ENCODE data around the gene BICDL2. TPM values are rescaled to one million over a fixed set of nuclear protein-coding genes. Genes with fewer than 3 reads are reported as not detected.

BICDL2 gene
- total and polyA plus RNA-seq, 9 of the 15 experiments (the other 6 are each of a cell fraction or from before 2014, with no cell fraction given), result 0.09 to 0.28 (median 0.09) TPM; not detected in 6

DNA sequence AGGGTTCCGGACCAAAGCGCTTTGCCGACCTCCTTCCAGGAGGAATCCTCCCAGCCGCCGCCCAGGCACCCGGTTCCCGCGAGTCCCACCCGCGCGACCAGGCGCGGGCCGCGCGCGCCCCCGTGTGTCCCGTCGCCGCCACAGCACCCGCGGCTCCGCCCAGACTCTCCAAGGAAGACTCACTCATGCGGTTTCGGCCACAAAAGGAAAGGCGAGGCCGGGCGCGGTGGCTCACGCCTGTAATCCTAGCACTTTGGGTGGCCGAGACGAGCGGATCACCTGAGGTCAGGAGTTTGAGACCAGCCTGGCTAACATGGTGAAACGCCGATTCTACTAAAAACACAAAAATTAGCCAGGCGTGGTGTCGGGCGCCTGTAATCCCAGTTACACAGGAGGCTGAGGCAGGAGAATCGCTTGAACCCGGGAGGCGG is 53.0 kb downstream of the BICDL2 start (continued):
- TF ChIP-seq, protein P1, sequence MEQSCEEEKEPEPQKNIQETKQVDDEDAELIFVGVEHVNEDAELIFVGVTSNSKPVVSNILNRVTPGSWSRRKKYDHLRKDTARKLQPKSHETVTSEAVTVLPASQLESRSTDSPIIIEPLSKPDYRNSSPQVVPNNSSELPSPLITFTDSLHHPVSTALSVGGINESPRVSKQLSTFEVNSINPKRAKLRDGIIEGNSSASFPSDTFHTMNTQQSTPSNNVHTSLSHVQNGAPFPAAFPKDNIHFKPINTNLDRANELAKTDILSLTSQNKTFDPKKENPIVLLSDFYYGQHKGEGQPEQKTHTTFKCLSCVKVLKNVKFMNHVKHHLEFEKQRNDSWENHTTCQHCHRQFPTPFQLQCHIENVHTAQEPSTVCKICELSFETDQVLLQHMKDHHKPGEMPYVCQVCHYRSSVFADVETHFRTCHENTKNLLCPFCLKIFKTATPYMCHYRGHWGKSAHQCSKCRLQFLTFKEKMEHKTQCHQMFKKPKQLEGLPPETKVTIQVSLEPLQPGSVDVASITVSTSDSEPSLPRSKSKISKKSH (CRISPR knock-in tag; IDR thresholded peaks at IDR 0.05), result no peak
- peak; percentile 67; the same call in 1 of the 2 replicates for TF ChIP-seq DPF2 (IDR thresholded peaks at IDR 0.05)
- TF ChIP-seq ZNF174 (CRISPR knock-in tag; IDR thresholded peaks at IDR 0.05), result no peak
- TF ChIP-seq RBM14 (IDR thresholded peaks at IDR 0.05; ENCODE audit: borderline replicate concordance, insufficient read depth, low read depth, low read length), result no peak
- no peak for TF ChIP-seq FOS (IDR thresholded peaks at IDR 0.05; ENCODE audit: extremely low read depth, insufficient read length)
- TF ChIP-seq L3MBTL2 (IDR thresholded peaks at IDR 0.05), result peak; percentile 88
- TF ChIP-seq WHSC1 (IDR thresholded peaks at IDR 0.05; ENCODE audit: low read length), result no peak
- no peak for TF ChIP-seq KLF13 (tag; IDR thresholded peaks at IDR 0.05; ENCODE audit: borderline replicate concordance, low read depth)
- no peak; the same call in 1 of the 2 replicates for TF ChIP-seq TEAD4 (IDR thresholded peaks at IDR 0.05; ENCODE audit: low read length)
- TF ChIP-seq TEAD4 (CRISPR knock-in tag; IDR thresholded peaks at IDR 0.05; ENCODE audit: borderline replicate concordance), result no peak
- TF ChIP-seq RBBP5 (IDR thresholded peaks at IDR 0.05; ENCODE audit: borderline replicate concordance, insufficient read depth, low read length, poor library complexity, severe bottlenecking), result no peak
- TF ChIP-seq, protein P2, sequence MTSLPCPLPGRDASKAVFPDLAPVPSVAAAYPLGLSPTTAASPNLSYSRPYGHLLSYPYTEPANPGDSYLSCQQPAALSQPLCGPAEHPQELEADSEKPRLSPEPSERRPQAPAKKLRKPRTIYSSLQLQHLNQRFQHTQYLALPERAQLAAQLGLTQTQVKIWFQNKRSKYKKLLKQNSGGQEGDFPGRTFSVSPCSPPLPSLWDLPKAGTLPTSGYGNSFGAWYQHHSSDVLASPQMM (CRISPR knock-in tag; IDR thresholded peaks at IDR 0.05), result no peak
- TF ChIP-seq GTF2A2 (tag; IDR thresholded peaks at IDR 0.05), result no peak
- TF ChIP-seq LARP7 (IDR thresholded peaks at IDR 0.05), result peak; percentile 18; the same call in 1 of the 2 replicates
- no peak; the same call in 1 of the 2 replicates for TF ChIP-seq EHMT2 (IDR thresholded peaks at IDR 0.05)
- 0 out of 2 replicates have a peak, but pooled peaks have one; percentile 23 for TF ChIP-seq SMARCE1 (IDR thresholded peaks at IDR 0.05)
- TF ChIP-seq, protein P3, sequence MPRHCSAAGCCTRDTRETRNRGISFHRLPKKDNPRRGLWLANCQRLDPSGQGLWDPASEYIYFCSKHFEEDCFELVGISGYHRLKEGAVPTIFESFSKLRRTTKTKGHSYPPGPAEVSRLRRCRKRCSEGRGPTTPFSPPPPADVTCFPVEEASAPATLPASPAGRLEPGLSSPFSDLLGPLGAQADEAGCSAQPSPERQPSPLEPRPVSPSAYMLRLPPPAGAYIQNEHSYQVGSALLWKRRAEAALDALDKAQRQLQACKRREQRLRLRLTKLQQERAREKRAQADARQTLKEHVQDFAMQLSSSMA (CRISPR knock-in tag; IDR thresholded peaks at IDR 0.05), result no peak
- no peak for TF ChIP-seq ZNF354B (CRISPR knock-in tag; IDR thresholded peaks at IDR 0.05)
- TF ChIP-seq, protein P4, sequence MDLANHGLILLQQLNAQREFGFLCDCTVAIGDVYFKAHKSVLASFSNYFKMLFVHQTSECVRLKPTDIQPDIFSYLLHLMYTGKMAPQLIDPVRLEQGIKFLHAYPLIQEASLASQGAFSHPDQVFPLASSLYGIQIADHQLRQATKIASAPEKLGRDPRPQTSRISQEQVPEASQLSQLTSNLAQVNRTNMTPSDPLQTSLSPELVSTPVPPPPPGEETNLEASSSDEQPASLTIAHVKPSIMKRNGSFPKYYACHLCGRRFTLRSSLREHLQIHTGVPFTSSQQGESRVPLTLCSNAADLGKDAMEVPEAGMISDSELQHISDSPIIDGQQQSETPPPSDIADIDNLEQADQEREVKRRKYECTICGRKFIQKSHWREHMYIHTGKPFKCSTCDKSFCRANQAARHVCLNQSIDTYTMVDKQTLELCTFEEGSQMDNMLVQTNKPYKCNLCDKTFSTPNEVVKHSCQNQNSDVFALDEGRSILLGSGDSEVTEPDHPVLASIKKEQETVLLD (IDR thresholded peaks at IDR 0.05), result 0 out of 2 replicates have a peak, but pooled peaks have one; percentile 37
- TF ChIP-seq, protein P5, sequence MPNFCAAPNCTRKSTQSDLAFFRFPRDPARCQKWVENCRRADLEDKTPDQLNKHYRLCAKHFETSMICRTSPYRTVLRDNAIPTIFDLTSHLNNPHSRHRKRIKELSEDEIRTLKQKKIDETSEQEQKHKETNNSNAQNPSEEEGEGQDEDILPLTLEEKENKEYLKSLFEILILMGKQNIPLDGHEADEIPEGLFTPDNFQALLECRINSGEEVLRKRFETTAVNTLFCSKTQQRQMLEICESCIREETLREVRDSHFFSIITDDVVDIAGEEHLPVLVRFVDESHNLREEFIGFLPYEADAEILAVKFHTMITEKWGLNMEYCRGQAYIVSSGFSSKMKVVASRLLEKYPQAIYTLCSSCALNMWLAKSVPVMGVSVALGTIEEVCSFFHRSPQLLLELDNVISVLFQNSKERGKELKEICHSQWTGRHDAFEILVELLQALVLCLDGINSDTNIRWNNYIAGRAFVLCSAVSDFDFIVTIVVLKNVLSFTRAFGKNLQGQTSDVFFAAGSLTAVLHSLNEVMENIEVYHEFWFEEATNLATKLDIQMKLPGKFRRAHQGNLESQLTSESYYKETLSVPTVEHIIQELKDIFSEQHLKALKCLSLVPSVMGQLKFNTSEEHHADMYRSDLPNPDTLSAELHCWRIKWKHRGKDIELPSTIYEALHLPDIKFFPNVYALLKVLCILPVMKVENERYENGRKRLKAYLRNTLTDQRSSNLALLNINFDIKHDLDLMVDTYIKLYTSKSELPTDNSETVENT (CRISPR knock-in tag; IDR thresholded peaks at IDR 0.05), result no peak

Data from K562 (cell line).